ENCODE results near the gene TSPAN15. TPM values are rescaled to one million over a fixed set of nuclear protein-coding genes. Genes with fewer than 3 reads are reported as not detected.

TSPAN15 gene
- total and polyA plus RNA-seq, 2 experiments from 2014 or later, result 6.6 to 10.1 TPM

DNA sequence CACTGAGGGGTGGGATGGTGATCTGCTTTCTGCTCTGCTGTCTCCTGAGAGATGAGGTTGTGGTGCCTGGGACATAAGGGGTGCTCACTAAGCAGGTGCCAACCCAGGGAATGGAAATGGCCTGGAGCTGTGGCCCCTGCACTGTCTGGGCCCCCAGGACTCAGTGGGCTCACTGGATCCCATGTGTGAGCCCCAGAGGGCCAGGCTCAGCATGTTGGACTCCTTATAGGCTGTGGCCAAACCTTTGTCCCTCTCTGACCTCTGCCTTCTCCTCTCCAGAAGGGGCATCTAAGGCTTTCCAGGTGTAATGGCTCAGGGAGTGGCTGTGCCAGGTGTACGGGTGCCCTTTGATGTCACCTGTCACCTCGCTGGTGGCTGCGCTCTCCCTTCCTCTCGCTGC, 65.5 kb downstream of the TSPAN15 start:
- Mint-ChIP-seq H3K4me1 (peaks cover 21% of the 10 kb centered on the region; the same call in 2 of the 3 replicates), H3K9me3 (peaks cover 12% of the 10 kb centered on the region; the same call in 2 of the 3 replicates), H3K36me3 (ENCODE audit: low read depth) (no peaks in the 10 kb centered on the region), H3K27me3 (ENCODE audit: insufficient read depth, low read depth, poor library complexity) (peaks cover 5% of the 10 kb centered on the region), H3K27ac (no peak overlapping the region), H3K4me3 (no peak overlapping the region)
- DNase-seq (ENCODE audit: low spot score) (no peak), ATAC-seq (no peak)
- H3K79me2 ChIP-seq (replicated peaks; ENCODE audit: insufficient read depth), result no peaks in the 10 kb centered on the region
- H3K4me1 ChIP-seq (ENCODE audit: insufficient read depth), result peaks cover 4% of the 10 kb centered on the region; the same call in 1 of the 2 replicates
- no peak overlapping the region for H3K27ac ChIP-seq (ENCODE audit: low read depth)
- no peaks in the 10 kb centered on the region for H3F3A ChIP-seq (replicated peaks; ENCODE audit: low read depth)
- peaks cover 3% of the 10 kb centered on the region for H4K20me1 ChIP-seq (replicated peaks; ENCODE audit: insufficient read depth)
- no peaks in the 10 kb centered on the region for H3K36me3 ChIP-seq (ENCODE audit: insufficient read depth)
- no peak overlapping the region for H2AFZ ChIP-seq
- no peak for TF ChIP-seq NANOG (IDR thresholded peaks at IDR 0.05; ENCODE audit: borderline replicate concordance)
- TF ChIP-seq JUNB (IDR thresholded peaks at IDR 0.05; ENCODE audit: unreplicated experiment), result no peak
- no peak for TF ChIP-seq ZNF114 (CRISPR knock-in tag; IDR thresholded peaks at IDR 0.05)
- TF ChIP-seq CREB1 (CRISPR knock-in tag; IDR thresholded peaks at IDR 0.05; ENCODE audit: low read depth), result no peak
- TF ChIP-seq ZNF331 (CRISPR knock-in tag; IDR thresholded peaks at IDR 0.05; ENCODE audit: low read depth), result no peak
- no peak for TF ChIP-seq EZH2 (IDR thresholded peaks at IDR 0.05; ENCODE audit: low read depth, unreplicated experiment)
- TF ChIP-seq EZH2phosphoT487 (IDR thresholded peaks at IDR 0.05; ENCODE audit: unreplicated experiment), result no peak
- TF ChIP-seq, protein P1, sequence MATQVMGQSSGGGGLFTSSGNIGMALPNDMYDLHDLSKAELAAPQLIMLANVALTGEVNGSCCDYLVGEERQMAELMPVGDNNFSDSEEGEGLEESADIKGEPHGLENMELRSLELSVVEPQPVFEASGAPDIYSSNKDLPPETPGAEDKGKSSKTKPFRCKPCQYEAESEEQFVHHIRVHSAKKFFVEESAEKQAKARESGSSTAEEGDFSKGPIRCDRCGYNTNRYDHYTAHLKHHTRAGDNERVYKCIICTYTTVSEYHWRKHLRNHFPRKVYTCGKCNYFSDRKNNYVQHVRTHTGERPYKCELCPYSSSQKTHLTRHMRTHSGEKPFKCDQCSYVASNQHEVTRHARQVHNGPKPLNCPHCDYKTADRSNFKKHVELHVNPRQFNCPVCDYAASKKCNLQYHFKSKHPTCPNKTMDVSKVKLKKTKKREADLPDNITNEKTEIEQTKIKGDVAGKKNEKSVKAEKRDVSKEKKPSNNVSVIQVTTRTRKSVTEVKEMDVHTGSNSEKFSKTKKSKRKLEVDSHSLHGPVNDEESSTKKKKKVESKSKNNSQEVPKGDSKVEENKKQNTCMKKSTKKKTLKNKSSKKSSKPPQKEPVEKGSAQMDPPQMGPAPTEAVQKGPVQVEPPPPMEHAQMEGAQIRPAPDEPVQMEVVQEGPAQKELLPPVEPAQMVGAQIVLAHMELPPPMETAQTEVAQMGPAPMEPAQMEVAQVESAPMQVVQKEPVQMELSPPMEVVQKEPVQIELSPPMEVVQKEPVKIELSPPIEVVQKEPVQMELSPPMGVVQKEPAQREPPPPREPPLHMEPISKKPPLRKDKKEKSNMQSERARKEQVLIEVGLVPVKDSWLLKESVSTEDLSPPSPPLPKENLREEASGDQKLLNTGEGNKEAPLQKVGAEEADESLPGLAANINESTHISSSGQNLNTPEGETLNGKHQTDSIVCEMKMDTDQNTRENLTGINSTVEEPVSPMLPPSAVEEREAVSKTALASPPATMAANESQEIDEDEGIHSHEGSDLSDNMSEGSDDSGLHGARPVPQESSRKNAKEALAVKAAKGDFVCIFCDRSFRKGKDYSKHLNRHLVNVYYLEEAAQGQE (IDR thresholded peaks at IDR 0.05; ENCODE audit: unreplicated experiment), result no peak
- TF ChIP-seq, protein P2, sequence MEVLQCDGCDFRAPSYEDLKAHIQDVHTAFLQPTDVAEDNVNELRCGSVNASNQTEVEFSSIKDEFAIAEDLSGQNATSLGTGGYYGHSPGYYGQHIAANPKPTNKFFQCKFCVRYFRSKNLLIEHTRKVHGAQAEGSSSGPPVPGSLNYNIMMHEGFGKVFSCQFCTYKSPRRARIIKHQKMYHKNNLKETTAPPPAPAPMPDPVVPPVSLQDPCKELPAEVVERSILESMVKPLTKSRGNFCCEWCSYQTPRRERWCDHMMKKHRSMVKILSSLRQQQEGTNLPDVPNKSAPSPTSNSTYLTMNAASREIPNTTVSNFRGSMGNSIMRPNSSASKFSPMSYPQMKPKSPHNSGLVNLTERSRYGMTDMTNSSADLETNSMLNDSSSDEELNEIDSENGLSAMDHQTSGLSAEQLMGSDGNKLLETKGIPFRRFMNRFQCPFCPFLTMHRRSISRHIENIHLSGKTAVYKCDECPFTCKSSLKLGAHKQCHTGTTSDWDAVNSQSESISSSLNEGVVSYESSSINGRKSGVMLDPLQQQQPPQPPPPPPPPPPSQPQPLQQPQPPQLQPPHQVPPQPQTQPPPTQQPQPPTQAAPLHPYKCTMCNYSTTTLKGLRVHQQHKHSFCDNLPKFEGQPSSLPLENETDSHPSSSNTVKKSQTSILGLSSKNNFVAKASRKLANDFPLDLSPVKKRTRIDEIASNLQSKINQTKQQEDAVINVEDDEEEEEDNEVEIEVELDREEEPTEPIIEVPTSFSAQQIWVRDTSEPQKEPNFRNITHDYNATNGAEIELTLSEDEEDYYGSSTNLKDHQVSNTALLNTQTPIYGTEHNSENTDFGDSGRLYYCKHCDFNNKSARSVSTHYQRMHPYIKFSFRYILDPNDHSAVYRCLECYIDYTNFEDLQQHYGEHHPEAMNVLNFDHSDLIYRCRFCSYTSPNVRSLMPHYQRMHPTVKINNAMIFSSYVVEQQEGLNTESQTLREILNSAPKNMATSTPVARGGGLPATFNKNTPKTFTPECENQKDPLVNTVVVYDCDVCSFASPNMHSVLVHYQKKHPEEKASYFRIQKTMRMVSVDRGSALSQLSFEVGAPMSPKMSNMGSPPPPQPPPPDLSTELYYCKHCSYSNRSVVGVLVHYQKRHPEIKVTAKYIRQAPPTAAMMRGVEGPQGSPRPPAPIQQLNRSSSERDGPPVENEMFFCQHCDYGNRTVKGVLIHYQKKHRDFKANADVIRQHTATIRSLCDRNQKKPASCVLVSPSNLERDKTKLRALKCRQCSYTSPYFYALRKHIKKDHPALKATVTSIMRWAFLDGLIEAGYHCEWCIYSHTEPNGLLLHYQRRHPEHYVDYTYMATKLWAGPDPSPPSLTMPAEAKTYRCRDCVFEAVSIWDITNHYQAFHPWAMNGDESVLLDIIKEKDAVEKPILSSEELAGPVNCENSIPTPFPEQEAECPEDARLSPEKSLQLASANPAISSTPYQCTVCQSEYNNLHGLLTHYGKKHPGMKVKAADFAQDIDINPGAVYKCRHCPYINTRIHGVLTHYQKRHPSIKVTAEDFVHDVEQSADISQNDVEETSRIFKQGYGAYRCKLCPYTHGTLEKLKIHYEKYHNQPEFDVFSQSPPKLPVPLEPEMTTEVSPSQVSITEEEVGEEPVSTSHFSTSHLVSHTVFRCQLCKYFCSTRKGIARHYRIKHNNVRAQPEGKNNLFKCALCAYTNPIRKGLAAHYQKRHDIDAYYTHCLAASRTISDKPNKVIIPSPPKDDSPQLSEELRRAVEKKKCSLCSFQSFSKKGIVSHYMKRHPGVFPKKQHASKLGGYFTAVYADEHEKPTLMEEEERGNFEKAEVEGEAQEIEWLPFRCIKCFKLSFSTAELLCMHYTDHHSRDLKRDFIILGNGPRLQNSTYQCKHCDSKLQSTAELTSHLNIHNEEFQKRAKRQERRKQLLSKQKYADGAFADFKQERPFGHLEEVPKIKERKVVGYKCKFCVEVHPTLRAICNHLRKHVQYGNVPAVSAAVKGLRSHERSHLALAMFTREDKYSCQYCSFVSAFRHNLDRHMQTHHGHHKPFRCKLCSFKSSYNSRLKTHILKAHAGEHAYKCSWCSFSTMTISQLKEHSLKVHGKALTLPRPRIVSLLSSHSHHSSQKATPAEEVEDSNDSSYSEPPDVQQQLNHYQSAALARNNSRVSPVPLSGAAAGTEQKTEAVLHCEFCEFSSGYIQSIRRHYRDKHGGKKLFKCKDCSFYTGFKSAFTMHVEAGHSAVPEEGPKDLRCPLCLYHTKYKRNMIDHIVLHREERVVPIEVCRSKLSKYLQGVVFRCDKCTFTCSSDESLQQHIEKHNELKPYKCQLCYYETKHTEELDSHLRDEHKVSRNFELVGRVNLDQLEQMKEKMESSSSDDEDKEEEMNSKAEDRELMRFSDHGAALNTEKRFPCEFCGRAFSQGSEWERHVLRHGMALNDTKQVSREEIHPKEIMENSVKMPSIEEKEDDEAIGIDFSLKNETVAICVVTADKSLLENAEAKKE (CRISPR knock-in tag; IDR thresholded peaks at IDR 0.05), result no peak
- TF ChIP-seq POLR2AphosphoS5 (IDR thresholded peaks at IDR 0.05; ENCODE audit: low read depth), result no peak
- TF ChIP-seq, protein P3, sequence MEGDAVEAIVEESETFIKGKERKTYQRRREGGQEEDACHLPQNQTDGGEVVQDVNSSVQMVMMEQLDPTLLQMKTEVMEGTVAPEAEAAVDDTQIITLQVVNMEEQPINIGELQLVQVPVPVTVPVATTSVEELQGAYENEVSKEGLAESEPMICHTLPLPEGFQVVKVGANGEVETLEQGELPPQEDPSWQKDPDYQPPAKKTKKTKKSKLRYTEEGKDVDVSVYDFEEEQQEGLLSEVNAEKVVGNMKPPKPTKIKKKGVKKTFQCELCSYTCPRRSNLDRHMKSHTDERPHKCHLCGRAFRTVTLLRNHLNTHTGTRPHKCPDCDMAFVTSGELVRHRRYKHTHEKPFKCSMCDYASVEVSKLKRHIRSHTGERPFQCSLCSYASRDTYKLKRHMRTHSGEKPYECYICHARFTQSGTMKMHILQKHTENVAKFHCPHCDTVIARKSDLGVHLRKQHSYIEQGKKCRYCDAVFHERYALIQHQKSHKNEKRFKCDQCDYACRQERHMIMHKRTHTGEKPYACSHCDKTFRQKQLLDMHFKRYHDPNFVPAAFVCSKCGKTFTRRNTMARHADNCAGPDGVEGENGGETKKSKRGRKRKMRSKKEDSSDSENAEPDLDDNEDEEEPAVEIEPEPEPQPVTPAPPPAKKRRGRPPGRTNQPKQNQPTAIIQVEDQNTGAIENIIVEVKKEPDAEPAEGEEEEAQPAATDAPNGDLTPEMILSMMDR (conservative IDR thresholded peaks at IDR 0.05; ENCODE audit: low read depth in 2 of 2), result no peak
- TF ChIP-seq STAT1 (IDR thresholded peaks at IDR 0.05; ENCODE audit: unreplicated experiment), result no peak
- TF ChIP-seq, protein P4, sequence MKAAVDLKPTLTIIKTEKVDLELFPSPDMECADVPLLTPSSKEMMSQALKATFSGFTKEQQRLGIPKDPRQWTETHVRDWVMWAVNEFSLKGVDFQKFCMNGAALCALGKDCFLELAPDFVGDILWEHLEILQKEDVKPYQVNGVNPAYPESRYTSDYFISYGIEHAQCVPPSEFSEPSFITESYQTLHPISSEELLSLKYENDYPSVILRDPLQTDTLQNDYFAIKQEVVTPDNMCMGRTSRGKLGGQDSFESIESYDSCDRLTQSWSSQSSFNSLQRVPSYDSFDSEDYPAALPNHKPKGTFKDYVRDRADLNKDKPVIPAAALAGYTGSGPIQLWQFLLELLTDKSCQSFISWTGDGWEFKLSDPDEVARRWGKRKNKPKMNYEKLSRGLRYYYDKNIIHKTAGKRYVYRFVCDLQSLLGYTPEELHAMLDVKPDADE (IDR thresholded peaks at IDR 0.05), result no peak
- H3K4me2 ChIP-seq, result no peak overlapping the region
- H3K9me2 ChIP-seq (ENCODE audit: insufficient read depth), result no peaks in the 10 kb centered on the region
- H3K4me3 ChIP-seq, result no peak overlapping the region
- no peaks in the 10 kb centered on the region for H3K27me3 ChIP-seq (ENCODE audit: insufficient read depth)

Data from GM23338 (cell line).